Right cardiac atrium (tissue), 5 donors: Measurements from ENCODE around the gene PRKG1. TPM values are rescaled to one million over a fixed set of nuclear protein-coding genes. Genes with fewer than 3 reads are reported as not detected.

Experiments
- ATAC-seq, 2 donors: fragments of 200-7000 bp; cut with Tn5 transposase; one replicate each; pipeline versions ENCODE4 v1.8.0 to v1.9.1; 2020; ENCODE audit warnings: moderate library complexity in 2 of 2, mild to moderate bottlenecking in 1 of 2
- DNase-seq, 3 donors: peaks; one replicate each; pipeline ENCODE4 v3.0.0-alpha.2; 2020
- H3K27ac ChIP-seq: one replicate; pipeline ENCODE4 v1.5.1; 2013; ENCODE audit warnings: mild to moderate bottlenecking, low read length, control low read depth, moderate library complexity
- H3K27me3 ChIP-seq: one replicate; pipeline ENCODE4 v1.6.1; 2013; ENCODE audit not compliant: control insufficient read depth, insufficient read depth
- H3K4me1 ChIP-seq: one replicate; pipeline ENCODE4 v1.6.1; 2013; ENCODE audit warnings: low read length; ENCODE audit not compliant: control insufficient read depth, insufficient read depth
- H3K4me3 ChIP-seq: one replicate; pipeline ENCODE4 v1.5.1; 2013; ENCODE audit warnings: low read length, control low read depth
- H3K9me3 ChIP-seq: one replicate; pipeline ENCODE4 v1.6.1; 2013; ENCODE audit warnings: low read length; ENCODE audit not compliant: control insufficient read depth
- WGBS: extraction: QIAGEN DNeasy Blood & Tissue Kit; methylation state at CpG from one replicate; pipeline ENCODE4 v1.1.7; 2013; 5-methylcytosine and 5-hydroxymethylcytosine counted together
- intact Hi-C, 4 donors: fragments of 100-400 bp; cut with DNase I; formaldehyde crosslinking; loops; one replicate each; pipeline versions ENCODE4 v1.11.0 to v1.14.0; 2022 to 2023
- polyA plus RNA-seq: library from polyadenylated mRNA; stranded (reverse); fragments of 200-250 nt; gene quantifications from one replicate; pipeline ENCODE4 v1.2.3, GENCODE V29; 2013
- total RNA-seq, 4 donors: library from RNA; stranded (reverse); fragmentation: NEBNext Ultra II Directional; extraction: Animal tissue kit (Norgen Biotek cat#: 25700); gene quantifications; one replicate each; pipeline ENCODE4 v1.2.1, GENCODE V29; 2021
- donor health status: healthy with polysubstance abuse.
- donor health status: DM: no; HTN: yes; CAD: no.
- donor health status: DM: no; HTN: no; CAD: no.
- donor health status: DM: no; HTN: yes; CAD: no; lungs with severe emphysema.
- donor health status: DM: yes; HTN: yes; CAD: no.

The PRKG1 gene
- total and polyA plus RNA-seq, 5 donors: 16.6 to 49.9 (median 47.4) TPM

- WGBS: 37% methylated on average over 3 of the region's 3 CpGs
- Histone ChIP-seq H3K4me1 (peaks cover 6% of the 10 kb centered on the region), H3K9me3 (no peaks in the 10 kb centered on the region), H3K4me3 (peak overlapping the region; percentile 76), H3K27me3 (no peaks in the 10 kb centered on the region), H3K27ac (no peak overlapping the region)
- intact Hi-C loops: loop anchor here (10.0 kb wide), 2 partner anchors 348 to 1138 kb away; no protein-coding TSS in a partner anchor
- ATAC-seq (no peak), DNase-seq (no peak)
Observed at GRCh38 chr10:51076299-51076841, 2.1 kb downstream of the PRKG1 start.

GRCh38 chr10:51077074-51077473 is 2.8 kb downstream of the PRKG1 start:
- no peaks in the 10 kb centered on the region for H3K9me3 ChIP-seq
- DNase-seq (no peak), ATAC-seq (no peak)
- 53% methylated on average over 3 of the region's 3 CpGs for WGBS
- intact Hi-C loops: loop anchor here (10.0 kb wide), 2 partner anchors 348 to 1138 kb away; no protein-coding TSS in a partner anchor
- peak overlapping the region; percentile 76 for H3K4me3 ChIP-seq
- no peaks in the 10 kb centered on the region for H3K27me3 ChIP-seq
- peaks cover 6% of the 10 kb centered on the region for H3K4me1 ChIP-seq
- H3K27ac ChIP-seq: no peak overlapping the region

GRCh38 chr10:51077507-51077906 is 3.2 kb downstream of the PRKG1 start:
- peaks cover 6% of the 10 kb centered on the region for H3K4me1 ChIP-seq
- intact Hi-C loops: loop anchor here (10.0 kb wide), 2 partner anchors 347 to 1137 kb away; no protein-coding TSS in a partner anchor
- H3K27ac ChIP-seq: no peak overlapping the region

GRCh38 chr10:51079331-51079730 is 5.0 kb downstream of the PRKG1 start:
- H3K27ac ChIP-seq: no peak overlapping the region
- 45% methylated on average over 1 of the region's 1 CpG for WGBS
- DNase-seq: no peak
- intact Hi-C loops: loop anchor here (10.0 kb wide), 2 partner anchors 345 to 1135 kb away; no protein-coding TSS in a partner anchor
- no peaks in the 10 kb centered on the region for H3K9me3 ChIP-seq
- no peaks in the 10 kb centered on the region for H3K27me3 ChIP-seq
- no peak for ATAC-seq
- H3K4me3 ChIP-seq: no peak overlapping the region
- H3K4me1 ChIP-seq: peaks cover 6% of the 10 kb centered on the region

More at GRCh38 chr10:51077507-51077906, 3.2 kb downstream of the PRKG1 start:
- DNase-seq (no peak), ATAC-seq (no peak)
- no peaks in the 10 kb centered on the region for H3K27me3 ChIP-seq
- H3K9me3 ChIP-seq: no peaks in the 10 kb centered on the region
- H3K4me3 ChIP-seq: no peak overlapping the region

GRCh38 chr10:51079766-51080165 is 5.5 kb downstream of the PRKG1 start:
- 81% methylated on average over 3 of the region's 3 CpGs for WGBS
- intact Hi-C loops: loop anchor here (10.0 kb wide), 4 partner anchors 135 to 1135 kb away; no protein-coding TSS in a partner anchor
- Histone ChIP-seq H3K4me1 (peaks cover 6% of the 10 kb centered on the region), H3K27me3 (no peaks in the 10 kb centered on the region), H3K27ac (no peak overlapping the region), H3K9me3 (no peaks in the 10 kb centered on the region), H3K4me3 (no peak overlapping the region)
- ATAC-seq (no peak), DNase-seq (no peak)

GRCh38 chr10:51080311-51081006 is 6.2 kb downstream of the PRKG1 start:
- Histone ChIP-seq H3K9me3 (no peaks in the 10 kb centered on the region), H3K4me1 (peaks cover 6% of the 10 kb centered on the region), H3K27ac (no peak overlapping the region), H3K4me3 (no peak overlapping the region), H3K27me3 (no peaks in the 10 kb centered on the region)
- DNase-seq: no peak
- no peak for ATAC-seq
- intact Hi-C loops: loop anchor here in 2 of 4 donors (10.0 kb wide), 2 partner anchors 134 to 164 kb away; no protein-coding TSS in a partner anchor
- WGBS: 60% methylated on average over 5 of the region's 5 CpGs

- Histone ChIP-seq H3K9me3 (no peaks in the 10 kb centered on the region), H3K27ac (no peak overlapping the region), H3K27me3 (no peaks in the 10 kb centered on the region), H3K4me3 (no peak overlapping the region), H3K4me1 (peaks cover 6% of the 10 kb centered on the region)
- ATAC-seq: no peak
- intact Hi-C loops: loop anchor here in 2 of 4 donors (10.0 kb wide), 2 partner anchors 132 to 162 kb away; no protein-coding TSS in a partner anchor
- DNase-seq: no peak
Observed at GRCh38 chr10:51082857-51083256, 8.6 kb downstream of the PRKG1 start.

GRCh38 chr10:51083356-51083853 is 9.1 kb downstream of the PRKG1 start:
- Histone ChIP-seq H3K4me1 (peaks cover 6% of the 10 kb centered on the region), H3K4me3 (no peak overlapping the region), H3K27me3 (no peaks in the 10 kb centered on the region), H3K9me3 (no peaks in the 10 kb centered on the region), H3K27ac (no peak overlapping the region)
- DNase-seq: no peak
- 51% methylated on average over 6 of the region's 6 CpGs for WGBS
- intact Hi-C loops: loop anchor here in 2 of 4 donors (10.0 kb wide), 2 partner anchors 131 to 161 kb away; no protein-coding TSS in a partner anchor
- peak; percentile 20 to 36 for ATAC-seq

- intact Hi-C loops: loop anchor here in 2 of 4 donors (10.0 kb wide), 2 partner anchors 130 to 160 kb away; no protein-coding TSS in a partner anchor
- H3K9me3 ChIP-seq: no peaks in the 10 kb centered on the region
- no peak overlapping the region for H3K27ac ChIP-seq
- no peak for DNase-seq
- peaks cover 2% of the 10 kb centered on the region for H3K4me1 ChIP-seq
- no peaks in the 10 kb centered on the region for H3K27me3 ChIP-seq
- no peak for ATAC-seq
- WGBS: 67% methylated on average over 5 of the region's 5 CpGs
- no peak overlapping the region for H3K4me3 ChIP-seq
Observed at GRCh38 chr10:51085204-51085603, 10.9 kb downstream of the PRKG1 start.

GRCh38 chr10:51086710-51087109 is 12.4 kb downstream of the PRKG1 start:
- Histone ChIP-seq H3K27me3 (no peaks in the 10 kb centered on the region), H3K4me1 (no peaks in the 10 kb centered on the region), H3K9me3 (no peaks in the 10 kb centered on the region), H3K4me3 (no peak overlapping the region), H3K27ac (no peak overlapping the region)
- ATAC-seq: no peak
- DNase-seq: no peak
- intact Hi-C loops: loop anchor here in 2 of 4 donors (10.0 kb wide), 2 partner anchors 128 to 158 kb away; no protein-coding TSS in a partner anchor
- WGBS: 57% methylated on average over 4 of the region's 4 CpGs

- no peaks in the 10 kb centered on the region for H3K4me1 ChIP-seq
- H3K4me3 ChIP-seq: no peak overlapping the region
- ATAC-seq: no peak
- intact Hi-C loops: loop anchor here in 2 of 4 donors (10.0 kb wide), 2 partner anchors 128 to 158 kb away; no protein-coding TSS in a partner anchor
- H3K27ac ChIP-seq: no peak overlapping the region
- H3K27me3 ChIP-seq: no peaks in the 10 kb centered on the region
- no peaks in the 10 kb centered on the region for H3K9me3 ChIP-seq
- no peak for DNase-seq
Observed at GRCh38 chr10:51087114-51087513, 12.8 kb downstream of the PRKG1 start.
